Endometrial microvascular endothelial cells (primary cell): ENCODE results near the gene TMEM86B. TPM values are rescaled to one million over a fixed set of nuclear protein-coding genes. Genes with fewer than 3 reads are reported as not detected.

Experiments used
- in situ Hi-C: cut with HindIII; loops from 2 replicates; pipeline ENCODE4 v1.10.0; 2017; ENCODE audit warnings: low sequenced_read_pairs, low pct_unique_long_range_greater_than_20kb; ENCODE audit errors: inconsistent ontology term
- total RNA-seq: library from RNA; depleted of rRNA; stranded (reverse); fragments of >200 nt; gene quantifications from one replicate; pipeline ENCODE4 v1.2.3, GENCODE V29; 2015; ENCODE audit errors: inconsistent ontology term

The TMEM86B gene
- total RNA-seq, 1 donor from 2014 or later = 1.1 TPM

DNA sequence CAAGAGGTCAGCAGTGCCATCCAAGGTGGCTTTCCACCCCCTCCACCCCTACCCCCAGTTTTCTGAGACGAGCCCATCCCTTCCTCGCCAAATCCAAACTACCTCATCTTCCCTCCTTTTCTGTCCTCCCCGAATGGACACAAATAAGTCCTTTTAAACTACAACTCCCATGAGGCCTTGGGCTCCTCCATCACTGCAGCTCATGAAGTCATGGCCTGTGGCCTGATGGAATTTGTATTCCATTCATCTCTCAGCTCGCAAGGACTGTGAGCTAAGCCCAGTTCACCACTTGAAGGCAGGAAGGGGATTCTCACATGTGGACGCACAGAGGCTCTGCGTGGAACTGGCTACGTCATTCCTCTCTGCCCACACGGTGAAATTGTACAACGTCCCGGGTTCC is 31.8 kb downstream of the TMEM86B start:
- in situ Hi-C loops = no loop called here

DNA sequence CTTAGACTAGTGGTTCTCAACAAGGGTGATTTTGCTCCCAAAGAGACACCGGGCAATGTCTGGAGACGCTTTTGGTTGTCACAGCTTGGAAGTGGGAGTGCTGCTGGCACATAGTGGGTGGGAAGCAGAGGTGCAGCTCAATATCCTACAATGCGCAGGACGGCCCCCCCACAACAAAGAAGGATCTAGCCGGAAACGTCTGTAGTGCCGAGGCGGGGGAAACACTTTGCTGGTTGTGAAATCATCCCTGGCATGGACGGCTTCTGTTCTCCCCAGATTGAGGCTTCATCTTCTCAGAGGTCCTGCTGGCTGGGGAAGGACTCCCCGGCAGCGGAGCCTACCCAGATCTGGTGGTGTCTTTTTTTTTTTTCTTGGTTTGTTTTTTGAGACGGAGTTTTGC is 35.1 kb downstream of the TMEM86B start:
- in situ Hi-C loops = no loop called here

DNA sequence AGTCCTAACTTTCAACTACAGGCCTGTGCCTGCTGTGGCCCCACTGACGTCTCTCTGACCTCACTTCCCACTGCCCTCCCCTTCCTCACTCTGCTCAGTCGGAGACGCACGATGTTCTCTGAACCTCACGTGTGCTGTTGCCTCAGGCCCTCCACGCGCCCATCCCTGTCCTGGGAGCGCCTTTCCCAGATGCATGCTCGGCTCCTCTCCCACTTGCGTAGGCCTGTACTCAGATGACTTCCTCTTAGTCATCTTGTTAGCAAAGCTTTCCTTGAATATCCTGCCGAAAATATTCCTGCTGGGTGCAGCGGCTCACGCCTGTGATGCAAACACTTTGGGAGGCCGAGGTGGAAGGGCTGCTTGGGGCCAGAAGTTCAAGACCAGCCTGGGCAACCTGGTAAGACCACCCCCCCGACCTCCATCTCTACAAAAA is 39.1 kb downstream of the TMEM86B start:
- in situ Hi-C loops = no loop called here

- in situ Hi-C loops = no loop called here
These were observed 39.9 kb downstream of the TMEM86B start for GRCh38 chr19:55188625-55189024.

- in situ Hi-C loops = no loop called here
These were observed 42.5 kb downstream of the TMEM86B start for GRCh38 chr19:55186080-55186479.

- in situ Hi-C loops = no loop called here
These were observed 46.8 kb downstream of the TMEM86B start for GRCh38 chr19:55181740-55182139.

DNA sequence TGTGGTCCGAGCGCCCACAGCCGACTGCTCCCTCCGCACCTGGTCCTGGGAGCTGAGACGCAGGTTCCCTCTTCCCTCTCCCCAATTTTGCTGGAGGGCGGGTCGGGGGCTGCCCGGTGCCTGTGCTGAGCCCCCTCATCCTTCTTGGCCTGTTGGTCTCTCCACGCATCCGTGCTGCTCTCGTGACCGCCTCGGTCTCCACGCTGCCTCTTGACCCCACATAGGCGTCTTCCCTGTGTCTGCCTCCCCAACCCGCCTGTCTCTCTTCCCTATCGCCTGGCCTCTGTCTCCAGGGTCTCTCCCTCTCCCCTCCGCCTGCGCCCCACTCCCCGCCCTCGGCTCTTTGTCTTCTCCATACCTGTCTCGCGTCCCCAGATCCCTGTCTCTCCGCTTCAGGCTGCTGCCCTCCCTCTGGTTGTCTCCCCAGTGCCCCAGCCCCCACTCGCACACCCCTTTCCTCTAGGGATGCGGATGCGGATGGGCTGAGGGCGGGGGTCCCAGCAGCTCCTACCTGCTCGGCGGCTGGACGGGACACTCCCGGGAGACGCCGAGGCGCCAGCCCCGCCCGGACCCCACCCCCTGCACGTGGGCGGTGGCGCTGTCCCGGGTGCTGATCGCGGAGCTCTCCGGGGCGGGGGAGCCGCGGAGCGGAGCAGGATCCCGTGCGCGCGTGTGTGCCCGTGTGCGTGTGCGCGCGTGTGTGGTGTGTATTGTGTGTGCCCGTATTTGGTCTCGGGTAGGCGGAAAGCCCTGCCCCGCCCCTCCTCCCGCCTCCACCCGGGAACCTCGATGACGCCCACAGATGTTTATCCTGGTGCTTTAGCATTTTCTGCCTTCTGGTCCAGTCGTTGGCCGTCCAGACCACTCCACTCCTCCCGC is 48.7 kb downstream of the TMEM86B start, which contains the start of gene SYT5:
SYT5 (minus strand) TSS at position 684 of the 879 bp plus-strand sequence. CDS start 1,248 bp downstream, outside the sequence.
- in situ Hi-C loops = loop anchor here (10.0 kb wide), 1 partner anchor 115 kb away; no protein-coding TSS in a partner anchor

DNA sequence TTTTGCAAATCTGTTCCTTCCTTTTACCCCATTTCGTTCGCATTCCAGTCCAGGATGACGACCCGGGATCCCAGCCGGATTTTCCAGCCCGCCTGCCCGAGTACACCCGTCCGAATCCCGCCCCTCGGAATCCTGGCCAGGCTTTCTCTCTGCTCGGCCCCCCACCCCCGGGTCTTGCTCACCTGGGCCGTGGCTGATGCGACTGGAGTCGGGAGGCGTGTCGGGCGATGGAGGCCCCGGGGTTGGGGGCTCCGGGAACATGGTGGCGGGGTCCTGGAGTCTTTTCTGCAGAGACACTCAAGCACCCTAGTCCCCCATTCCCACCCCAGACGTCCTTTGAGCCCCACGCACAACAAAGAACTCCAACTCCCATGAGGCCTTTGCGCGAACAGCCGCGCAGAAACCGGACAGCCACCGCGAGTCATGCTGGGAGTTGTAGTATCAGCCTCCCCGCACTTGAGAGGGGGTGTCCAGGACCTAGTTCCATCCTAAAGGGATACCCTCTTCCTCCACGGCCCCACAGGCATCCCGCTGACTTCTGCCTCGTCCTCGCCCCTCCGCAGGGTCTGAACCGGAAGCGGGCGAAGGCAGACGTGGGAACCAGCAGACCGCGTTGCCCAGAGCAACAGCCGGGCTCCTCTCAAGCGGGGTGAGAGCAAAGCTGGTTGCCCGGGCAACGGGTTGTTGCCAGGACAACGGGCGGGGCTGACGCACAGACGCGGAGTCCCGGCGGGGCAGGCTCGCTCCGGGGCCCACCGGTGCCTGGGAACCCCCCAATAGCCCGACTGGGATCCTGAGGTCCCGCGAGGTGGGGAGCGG is 49.6 kb downstream of the TMEM86B start:
- in situ Hi-C loops = loop anchor here (10.0 kb wide), 1 partner anchor 116 kb away; no protein-coding TSS in a partner anchor

Other genes with a start within 250 kb of the TMEM86B start
- gene GP6, start 190.5 kb downstream of the TMEM86B start, total RNA-seq = not detected
- 9.8 TPM for gene RDH13, start 165.6 kb downstream of the TMEM86B start, total RNA-seq
- gene EPS8L1, start 152.9 kb downstream of the TMEM86B start, total RNA-seq = 4.7 TPM
- gene PPP1R12C, start 111.1 kb downstream of the TMEM86B start, total RNA-seq = 81.4 TPM
- not detected for gene TNNT1, start 79.6 kb downstream of the TMEM86B start, total RNA-seq
- not detected for gene TNNI3, start 71.0 kb downstream of the TMEM86B start, total RNA-seq
- gene DNAAF3, start 62.1 kb downstream of the TMEM86B start, total RNA-seq = not detected
- gene SYT5, start 48.5 kb downstream of the TMEM86B start, total RNA-seq = not detected
- gene PTPRH, start 19.3 kb downstream of the TMEM86B start, total RNA-seq = 1.9 TPM
- 63.8 TPM for gene PPP6R1, start 30.3 kb upstream of the TMEM86B start, total RNA-seq
- 26.7 TPM for gene HSPBP1, start 51.3 kb upstream of the TMEM86B start, total RNA-seq
- gene BRSK1, start 55.2 kb upstream of the TMEM86B start, total RNA-seq = 1.1 TPM
- not detected for gene TMEM150B, start 96.6 kb upstream of the TMEM86B start, total RNA-seq
- 4.3 TPM for gene KMT5C, start 111.1 kb upstream of the TMEM86B start, total RNA-seq
- gene COX6B2, start 126.0 kb upstream of the TMEM86B start, total RNA-seq = not detected
- gene GARIN5B, start 134.5 kb upstream of the TMEM86B start, total RNA-seq = not detected
- not detected for gene IL11, start 141.7 kb upstream of the TMEM86B start, total RNA-seq
- not detected for gene TMEM190, start 148.1 kb upstream of the TMEM86B start, total RNA-seq
- gene TMEM238, start 155.5 kb upstream of the TMEM86B start, total RNA-seq = not detected
- gene RPL28, start 157.2 kb upstream of the TMEM86B start, total RNA-seq = 298 TPM
- 101 TPM for gene UBE2S, start 179.0 kb upstream of the TMEM86B start, total RNA-seq
- gene SHISA7, start 214.5 kb upstream of the TMEM86B start, total RNA-seq = not detected
- gene ISOC2, start 232.9 kb upstream of the TMEM86B start, total RNA-seq = 58.8 TPM
- not detected for gene C19orf85, start 236.0 kb upstream of the TMEM86B start, total RNA-seq
- gene ZNF628, start 247.9 kb upstream of the TMEM86B start, total RNA-seq = 4.6 TPM